IMR-90 (cell line): Measurements from ENCODE around the gene SLC17A8.

Source experiments
- BHLHE40 ChIP-seq: fragments of 150-350 bp; IDR thresholded peaks from 2 replicates; pipeline ENCODE4 v1.6.1; 2016; ENCODE audit warnings: mild to moderate bottlenecking, low read depth, low read length
- CEBPB ChIP-seq: IDR thresholded peaks from 2 replicates; pipeline ENCODE4 v1.6.1; 2012; ENCODE audit warnings: low read depth, low read length, improper control_type of control experiment
- CTCF ChIP-seq: conservative IDR thresholded peaks from 2 replicates; pipeline ENCODE4 v1.5.1; 2012; ENCODE audit warnings: mild to moderate bottlenecking, low read depth, low read length, improper control_type of control experiment
- ELK1 ChIP-seq: fragments of 150-350 bp; IDR thresholded peaks from 2 replicates; pipeline ENCODE4 v1.6.1; 2016; ENCODE audit warnings: low read depth, mild to moderate bottlenecking, low read length, moderate library complexity, borderline replicate concordance
- FOS ChIP-seq: fragments of 150-350 bp; IDR thresholded peaks from 2 replicates; pipeline ENCODE4 v1.6.1; 2016; ENCODE audit warnings: low read depth, low read length
- POLR2A ChIP-seq: IDR thresholded peaks from 2 replicates; pipeline ENCODE4 v1.6.1; 2012; ENCODE audit warnings: mild to moderate bottlenecking, low read depth, low read length
- RAD21 ChIP-seq: IDR thresholded peaks from 2 replicates; pipeline ENCODE4 v1.6.1; 2012; ENCODE audit warnings: low read length, improper control_type of control experiment

DNA sequence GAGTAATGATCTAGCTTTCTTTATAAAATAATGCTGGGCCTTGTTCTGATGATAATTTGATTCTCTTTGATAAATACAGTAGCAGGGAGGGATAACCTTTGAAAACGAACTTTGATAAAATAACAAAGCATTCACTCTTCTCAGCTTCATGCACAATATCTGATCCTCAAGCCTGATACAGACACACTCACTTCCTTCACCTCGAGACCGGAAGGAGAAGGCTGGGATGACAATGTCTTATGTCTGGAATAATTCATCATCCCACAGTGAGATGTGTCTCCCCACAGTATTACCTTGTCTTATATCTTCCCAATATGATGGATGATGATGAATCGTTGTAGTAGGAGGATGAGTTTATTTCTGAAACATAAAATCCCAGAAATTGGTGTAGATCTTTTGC lies 101.3 kb downstream of the SLC17A8 start:
- TF ChIP-seq CTCF, result no peak
- TF ChIP-seq RAD21, result no peak
- TF ChIP-seq POLR2A, result no peak
- TF ChIP-seq CEBPB, result no peak
- TF ChIP-seq ELK1, result no peak
- no peak for TF ChIP-seq BHLHE40
- TF ChIP-seq FOS, result no peak
